Measurements from ENCODE around the gene PRPS1L1.
A peak's percentile ranks its signal among the peaks of the same experiment; 100 is the strongest.

PRPS1L1 gene

DNA sequence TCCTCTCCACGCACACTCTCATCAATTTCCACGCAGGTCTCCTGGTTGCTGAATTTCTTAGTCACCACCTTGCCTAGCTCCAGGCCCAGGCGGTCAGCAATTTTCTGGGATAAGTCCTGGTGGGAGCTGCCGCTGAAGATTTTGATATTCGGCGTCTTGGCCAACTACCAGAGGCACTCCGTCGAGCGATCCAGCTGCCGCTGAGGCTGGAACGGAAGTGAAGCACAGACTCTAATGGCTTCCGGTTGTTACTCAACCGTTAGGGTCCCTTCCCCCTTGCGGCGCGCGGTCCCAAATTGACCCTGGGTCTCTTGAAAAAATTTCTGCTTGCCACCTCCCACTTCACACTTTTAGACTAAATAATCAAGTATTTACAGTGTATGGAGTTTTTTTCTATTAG is at the start of gene PRPS1L1:
TSS of gene PRPS1L1 (minus strand) at position 219 of the 400 bp plus-strand sequence.
- no peak for FAIRE-seq

DNA sequence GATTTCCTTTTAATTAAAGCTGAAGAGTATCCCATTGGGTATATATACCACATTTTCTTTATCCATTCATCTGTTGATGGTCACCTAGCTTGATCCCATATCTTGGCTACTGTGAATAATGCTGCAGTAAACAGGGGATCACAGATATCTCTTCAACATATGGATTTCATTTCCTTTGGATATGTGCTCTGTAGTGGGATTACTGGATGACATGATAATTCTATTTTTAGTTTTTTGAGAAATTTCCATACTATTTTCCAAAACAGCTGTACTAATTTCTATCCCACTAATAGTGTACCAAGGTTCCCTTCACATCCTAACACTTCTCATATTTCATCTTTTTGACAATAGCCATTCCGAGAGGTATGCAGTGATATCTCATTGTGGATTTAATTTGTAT is 48.8 kb upstream of the PRPS1L1 start:
- FAIRE-seq: no peak

DNA sequence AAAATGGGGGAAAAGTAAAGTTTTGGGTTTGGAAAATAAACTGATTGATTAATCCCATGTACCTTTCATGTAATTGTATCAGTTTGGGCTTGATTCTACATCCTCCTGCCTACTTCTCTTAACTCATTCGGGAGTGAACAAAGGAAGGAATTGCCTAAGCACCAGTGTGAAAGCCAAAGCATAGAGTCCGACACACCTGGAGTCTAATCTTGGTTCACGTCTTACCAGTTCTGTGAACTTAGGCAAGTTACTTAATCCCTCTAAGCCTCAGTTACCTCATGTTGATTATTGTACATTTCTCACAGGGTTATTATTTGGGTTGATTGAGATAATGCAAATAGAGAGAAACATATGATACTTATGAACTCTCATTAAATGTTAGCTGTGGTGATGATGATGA is 41.1 kb upstream of the PRPS1L1 start:
- no peak for FAIRE-seq

DNA sequence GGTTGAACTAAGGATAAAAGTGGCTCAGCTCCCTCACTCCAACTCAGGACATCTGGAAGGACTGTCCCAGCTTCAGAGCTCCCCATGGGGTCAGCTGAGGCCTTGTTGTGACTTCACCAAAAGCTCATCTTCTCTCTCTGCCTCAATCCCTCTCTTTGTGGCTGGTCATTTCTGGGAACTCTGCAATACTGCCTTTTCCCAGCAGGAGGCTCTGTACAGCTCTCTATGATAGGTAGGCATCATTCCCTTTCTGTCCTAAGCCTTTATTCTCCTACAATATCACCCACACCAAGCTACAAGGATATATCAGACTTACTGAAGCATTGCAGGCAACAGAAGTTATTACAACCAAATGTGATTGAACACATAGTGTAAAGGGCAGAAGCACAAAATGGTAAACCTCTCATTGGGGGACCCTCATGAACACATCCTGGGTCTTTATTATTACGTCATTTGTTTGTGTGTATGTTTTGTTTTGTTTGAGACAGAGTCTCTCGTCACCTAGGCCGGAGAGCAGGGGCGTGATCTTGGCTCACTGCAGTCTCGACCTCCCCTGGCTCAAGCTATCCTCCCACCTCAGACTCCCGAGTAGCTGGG is 36.7 kb upstream of the PRPS1L1 start:
- FAIRE-seq: peak; percentile 63

DNA sequence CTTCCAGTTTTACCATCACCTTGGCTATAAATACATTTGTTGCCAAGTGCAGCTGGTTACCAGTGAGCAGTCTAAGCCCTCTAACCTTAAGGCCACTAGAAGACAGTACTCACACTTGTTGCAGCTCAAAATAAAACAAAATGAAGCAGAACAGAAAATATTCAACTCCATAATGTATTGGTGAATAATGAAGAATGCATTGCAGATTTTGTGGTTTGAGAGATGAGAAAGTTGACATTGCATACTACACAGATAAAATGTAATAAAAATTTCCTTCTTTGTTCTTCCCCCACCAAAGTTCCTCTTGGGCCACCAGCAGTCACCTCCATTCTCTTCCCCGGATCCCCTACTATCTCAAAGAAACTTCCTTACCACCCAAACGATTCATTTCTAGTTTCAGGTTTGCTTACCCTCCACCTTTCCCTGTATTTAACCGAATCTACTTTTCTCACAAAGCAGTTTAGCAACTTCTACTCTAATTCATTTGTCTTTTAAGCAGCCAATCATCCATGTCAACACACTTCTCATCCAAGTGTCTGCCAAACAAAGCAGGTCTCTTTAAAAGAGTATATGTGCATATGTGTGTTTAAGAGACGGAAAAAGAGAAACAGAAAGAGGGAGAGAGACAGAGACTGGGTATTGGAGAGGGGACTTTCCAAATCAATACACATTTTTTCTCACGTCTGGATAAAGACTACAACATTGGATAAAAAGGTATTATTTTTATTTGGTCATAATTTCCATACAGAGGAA is 35.7 kb upstream of the PRPS1L1 start:
- no peak for FAIRE-seq

DNA sequence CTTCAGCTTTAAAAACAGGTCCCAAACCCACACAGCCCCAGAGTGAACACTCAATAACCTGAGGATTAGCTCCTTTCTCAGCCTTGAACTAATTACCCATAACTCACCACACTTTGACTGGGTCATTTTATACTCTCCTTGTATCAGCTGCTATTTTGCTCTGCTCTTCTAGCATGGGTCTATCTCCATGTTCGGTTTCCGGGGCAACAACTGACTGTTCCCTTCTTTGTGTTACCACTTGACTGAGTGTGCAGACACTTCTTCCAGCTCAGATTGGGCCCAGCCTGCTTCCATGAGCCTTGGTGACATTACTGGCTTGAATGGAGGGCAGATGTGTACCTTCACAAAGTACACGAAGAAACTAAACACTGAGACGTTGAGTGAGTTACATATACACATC is 31.5 kb upstream of the PRPS1L1 start:
- FAIRE-seq: no peak

DNA sequence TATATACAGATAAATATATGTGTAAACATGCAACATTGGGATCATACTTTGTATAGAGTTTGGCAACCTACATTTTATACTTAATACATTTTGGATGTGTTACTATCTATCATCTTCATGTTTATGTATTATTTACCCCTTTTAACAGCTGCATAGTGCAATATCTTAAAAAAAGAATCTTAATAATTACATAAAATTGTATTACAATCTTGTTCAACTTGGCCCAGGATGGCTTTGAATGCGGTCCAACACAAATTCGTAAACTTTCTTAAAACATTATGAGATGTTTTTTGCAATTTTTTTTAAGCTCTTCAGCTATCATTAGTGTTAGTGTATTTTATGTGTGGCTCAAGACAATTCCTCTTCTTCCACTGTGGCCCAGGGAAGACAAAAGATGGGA is 26.3 kb upstream of the PRPS1L1 start:
- no peak for FAIRE-seq

DNA sequence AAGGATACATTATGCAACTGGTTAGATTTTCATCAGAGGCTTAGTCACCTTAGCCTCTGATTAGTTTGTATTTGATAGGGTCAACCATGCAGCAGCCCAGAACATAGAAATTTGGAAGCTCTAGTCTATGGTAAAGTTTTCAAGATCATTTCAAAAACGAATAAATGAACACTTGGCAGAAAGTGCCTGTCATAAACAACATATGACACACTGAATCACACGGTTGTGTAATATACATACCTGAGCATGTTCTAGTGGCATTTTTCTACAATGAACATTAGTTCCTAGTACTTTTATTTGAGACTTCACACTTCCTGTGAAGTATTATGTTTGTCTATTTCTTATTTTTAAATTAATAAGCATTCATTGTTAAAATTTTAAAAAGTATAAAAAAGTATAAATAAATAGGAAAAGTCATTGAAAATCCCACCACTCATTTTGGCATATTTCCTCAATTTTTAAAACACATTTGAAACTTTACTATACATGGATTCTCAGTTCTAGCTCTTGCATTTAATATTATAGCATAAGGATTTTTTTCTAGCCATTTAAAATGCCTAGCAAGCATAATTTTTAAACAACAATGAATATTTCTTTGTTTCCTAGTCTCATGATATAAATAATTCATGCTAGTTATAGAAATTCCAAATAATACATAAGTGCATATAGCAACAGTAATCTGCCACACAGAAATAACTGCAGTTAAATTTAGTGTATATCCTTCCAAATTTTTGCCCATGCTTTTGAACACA is 25.7 kb upstream of the PRPS1L1 start:
- FAIRE-seq: peak; percentile 44

DNA sequence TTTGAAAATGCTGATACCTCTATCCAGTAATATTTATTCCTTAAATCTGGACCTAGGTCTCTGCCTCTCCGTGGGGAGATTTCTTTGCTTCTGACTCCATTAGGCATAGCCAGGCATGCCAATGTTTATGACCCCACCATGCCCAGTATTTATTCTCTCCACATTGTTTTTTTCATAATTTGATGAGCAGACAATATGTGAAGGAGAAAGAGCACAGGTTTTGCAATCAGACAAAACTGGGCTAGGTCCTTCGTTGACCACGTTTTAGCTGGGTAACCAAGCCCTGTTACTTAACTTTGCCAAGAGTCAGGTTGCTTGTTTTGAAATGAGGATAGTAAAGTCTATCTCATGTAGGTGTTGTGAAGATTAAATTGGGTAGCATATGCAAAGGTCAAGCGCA is 21.6 kb upstream of the PRPS1L1 start:
- FAIRE-seq: no peak

DNA sequence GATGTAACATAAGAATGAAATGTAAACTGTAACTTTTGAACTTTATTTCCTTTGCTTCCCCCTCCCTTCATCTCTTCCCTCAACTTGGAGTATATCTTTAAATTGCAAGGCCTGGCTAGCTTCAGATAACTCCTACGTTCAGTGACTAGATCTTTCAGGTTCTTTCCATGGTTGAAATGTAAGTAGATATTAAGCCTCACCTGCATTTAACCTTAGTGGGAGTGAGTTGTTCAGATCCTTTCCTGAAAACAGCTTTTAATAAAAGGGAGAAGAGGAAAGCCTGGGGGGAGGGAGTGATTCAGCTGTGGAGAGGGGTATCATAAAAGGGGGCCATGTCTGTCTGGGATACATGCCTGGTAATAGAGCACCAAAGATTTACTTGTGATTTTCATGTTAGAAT is 19.0 kb upstream of the PRPS1L1 start:
- no peak for FAIRE-seq

DNA sequence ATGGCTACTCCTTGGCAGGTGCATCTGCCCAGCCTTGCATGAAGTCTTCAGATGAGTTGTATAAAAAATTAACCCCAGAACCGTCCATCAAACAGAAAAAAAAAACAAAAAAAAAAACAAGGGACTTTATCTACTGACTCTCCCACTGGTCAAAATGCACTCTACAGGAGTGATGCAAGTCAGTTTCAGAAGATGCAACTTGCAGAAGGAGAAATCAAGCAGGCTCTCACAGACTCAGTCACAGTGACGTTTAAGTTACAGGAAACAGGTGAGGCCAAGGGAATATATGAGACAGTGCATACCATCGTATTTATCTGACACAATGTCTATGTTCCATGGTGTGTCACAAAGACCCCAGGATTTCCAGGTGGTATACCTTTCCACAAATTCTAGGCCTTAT is 17.5 kb upstream of the PRPS1L1 start:
- FAIRE-seq: no peak

DNA sequence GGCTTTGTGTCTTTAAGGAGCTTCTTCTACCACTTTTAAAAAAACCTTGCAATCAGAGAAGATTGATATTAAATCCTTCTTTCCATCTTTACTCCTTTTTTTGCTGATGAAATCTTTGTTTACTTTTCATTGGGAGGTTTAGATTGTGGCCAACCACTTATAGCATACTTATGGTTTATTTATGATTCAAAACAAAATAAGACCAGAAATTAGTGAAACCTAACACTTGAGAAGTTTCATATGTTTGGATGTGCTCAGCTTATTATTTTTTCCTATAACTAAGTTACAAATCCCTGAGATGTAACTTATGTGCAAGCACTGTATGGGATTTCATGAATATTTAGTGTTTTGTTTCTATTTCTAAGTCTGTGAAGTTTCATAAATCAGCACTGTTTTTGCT is 13.5 kb upstream of the PRPS1L1 start:
- FAIRE-seq: no peak

DNA sequence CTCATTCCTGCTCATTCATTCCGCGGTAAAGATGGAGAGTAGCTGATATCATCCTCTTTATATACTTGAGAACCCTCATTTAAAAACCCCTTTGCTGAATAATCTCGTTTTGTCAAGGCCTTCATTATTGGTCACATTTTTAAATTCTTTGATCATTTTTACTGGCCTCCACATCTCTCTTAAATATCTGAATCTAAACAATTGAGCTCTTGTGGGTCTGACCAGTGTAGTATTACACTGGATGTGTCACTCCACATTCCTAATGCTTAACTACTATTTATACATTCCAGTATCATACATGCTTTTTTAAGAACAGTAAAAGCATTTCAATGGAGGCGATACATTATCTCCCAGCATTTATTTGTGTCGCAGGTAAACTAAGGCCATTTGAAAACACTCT is 12.6 kb upstream of the PRPS1L1 start:
- FAIRE-seq: no peak

DNA sequence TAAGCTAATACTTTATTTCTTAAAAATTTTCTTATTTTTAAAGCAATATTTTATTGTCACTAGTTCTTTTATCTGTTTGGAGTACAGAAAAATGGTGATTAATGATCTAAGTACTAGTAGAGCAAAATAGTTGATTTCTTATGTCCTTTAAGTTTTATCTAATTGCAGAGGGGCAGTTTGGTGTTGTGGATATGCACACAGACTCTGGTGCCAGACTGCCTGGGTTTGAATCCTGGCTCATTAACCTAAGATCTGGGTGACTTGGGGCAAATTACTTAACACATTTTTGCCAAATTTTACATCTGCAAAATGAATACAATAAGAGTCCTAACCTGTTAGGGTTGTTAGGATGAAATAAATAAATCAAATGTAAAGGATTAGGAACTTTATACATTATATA is 10.7 kb upstream of the PRPS1L1 start:
- FAIRE-seq: no peak

DNA sequence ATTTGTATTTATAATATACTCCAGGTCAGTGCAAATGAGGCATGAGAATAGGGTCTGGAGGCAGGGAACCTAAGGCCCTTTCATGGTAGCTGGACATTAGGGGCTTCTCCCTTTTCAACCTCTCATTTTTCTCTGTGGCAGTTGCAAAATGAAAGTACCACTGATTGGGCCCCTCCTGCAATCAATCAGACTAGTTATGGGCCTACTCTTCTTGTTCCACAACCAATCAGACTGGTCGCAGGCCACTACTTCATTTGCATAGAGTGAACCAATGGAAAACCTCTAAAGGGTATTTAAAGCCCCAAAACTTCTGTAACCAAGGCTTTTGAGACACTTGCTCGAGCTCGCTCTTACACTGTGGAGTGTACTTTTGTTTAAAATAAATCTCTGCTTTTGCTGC is 10.0 kb upstream of the PRPS1L1 start:
- FAIRE-seq: no peak

DNA sequence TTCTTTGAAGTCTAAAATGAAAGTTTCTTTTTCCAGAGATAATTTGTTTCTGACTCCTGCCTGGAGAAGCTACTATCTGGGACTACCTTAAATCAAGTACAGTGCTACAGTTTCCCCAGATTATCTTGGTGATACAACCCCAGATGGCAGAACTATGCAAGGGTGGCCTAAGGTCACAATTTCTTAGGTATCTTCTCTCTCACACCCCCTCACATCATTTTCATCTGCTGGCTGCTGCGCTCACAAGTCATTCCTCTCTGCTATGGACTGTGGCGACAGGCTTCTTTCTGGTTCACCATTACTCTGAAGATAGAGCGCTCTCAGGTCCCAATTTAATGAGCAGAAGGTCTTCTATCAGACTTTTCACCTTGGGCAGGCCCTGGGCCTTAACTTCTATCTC is 9.1 kb upstream of the PRPS1L1 start:
- FAIRE-seq: no peak

DNA sequence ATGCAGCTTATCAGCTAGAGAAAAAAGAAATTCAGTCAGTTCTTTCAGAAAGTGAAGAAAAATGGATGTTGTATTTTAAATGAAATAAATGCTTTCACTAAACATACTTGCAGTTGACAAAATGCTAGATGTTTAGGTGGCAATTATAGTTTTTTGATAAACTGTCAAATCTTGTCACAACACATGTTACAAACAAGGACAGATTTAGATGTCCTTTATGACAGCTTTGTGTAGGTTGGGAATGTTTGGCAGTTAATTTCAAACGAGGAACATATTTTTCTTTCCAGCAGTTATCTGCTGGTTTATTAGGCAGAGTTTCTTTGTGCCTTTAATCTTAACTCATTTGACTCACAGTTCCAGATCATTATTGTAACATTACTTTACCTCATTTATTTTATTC is 3.1 kb upstream of the PRPS1L1 start:
- FAIRE-seq: no peak

DNA sequence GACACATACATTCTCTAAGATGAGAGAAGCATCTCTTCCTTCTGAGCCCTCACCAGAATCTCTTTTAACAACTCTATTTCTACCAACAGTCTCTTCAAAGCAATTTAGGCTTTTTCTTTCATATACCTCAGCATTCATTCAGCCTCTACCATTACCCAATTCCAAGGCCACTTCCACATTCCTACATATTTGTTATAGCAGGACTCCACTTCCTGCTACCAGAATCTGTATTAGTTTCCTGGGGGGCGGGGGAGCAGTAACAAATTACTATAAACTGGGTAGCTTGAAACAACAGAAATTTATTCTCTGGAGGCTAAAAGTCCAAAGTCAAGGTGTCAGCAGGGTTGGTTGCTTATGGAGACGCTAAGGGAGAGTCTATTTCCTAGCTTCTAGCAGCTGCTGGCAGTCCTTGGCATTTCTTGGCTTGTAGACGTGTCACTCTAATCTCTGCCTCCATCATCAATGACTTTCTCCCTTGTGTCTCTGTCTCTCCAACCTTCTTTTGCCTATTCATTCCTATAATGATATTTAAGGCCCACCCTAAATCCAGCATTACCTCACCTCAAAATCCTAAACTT is 7.4 kb downstream of the PRPS1L1 start:
- FAIRE-seq: no peak

DNA sequence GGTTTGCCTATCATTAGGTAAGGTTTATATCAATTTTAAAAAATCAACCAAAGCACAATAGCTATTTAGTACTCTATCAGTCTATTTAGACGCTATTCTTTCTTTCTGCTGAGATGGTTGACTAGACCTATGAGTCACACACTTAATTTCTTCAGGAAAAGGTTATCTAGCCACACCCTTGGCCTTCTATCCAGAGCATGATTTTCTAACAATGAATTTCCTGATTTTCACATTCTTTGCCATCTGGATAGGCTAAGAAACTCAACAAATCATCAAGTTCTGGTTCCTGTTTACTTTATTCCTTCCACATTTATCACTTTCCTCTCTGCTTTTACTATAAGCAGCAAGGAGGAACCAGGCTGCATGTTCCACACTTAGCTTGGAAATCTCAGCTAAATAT is 8.1 kb downstream of the PRPS1L1 start:
- FAIRE-seq: no peak

DNA sequence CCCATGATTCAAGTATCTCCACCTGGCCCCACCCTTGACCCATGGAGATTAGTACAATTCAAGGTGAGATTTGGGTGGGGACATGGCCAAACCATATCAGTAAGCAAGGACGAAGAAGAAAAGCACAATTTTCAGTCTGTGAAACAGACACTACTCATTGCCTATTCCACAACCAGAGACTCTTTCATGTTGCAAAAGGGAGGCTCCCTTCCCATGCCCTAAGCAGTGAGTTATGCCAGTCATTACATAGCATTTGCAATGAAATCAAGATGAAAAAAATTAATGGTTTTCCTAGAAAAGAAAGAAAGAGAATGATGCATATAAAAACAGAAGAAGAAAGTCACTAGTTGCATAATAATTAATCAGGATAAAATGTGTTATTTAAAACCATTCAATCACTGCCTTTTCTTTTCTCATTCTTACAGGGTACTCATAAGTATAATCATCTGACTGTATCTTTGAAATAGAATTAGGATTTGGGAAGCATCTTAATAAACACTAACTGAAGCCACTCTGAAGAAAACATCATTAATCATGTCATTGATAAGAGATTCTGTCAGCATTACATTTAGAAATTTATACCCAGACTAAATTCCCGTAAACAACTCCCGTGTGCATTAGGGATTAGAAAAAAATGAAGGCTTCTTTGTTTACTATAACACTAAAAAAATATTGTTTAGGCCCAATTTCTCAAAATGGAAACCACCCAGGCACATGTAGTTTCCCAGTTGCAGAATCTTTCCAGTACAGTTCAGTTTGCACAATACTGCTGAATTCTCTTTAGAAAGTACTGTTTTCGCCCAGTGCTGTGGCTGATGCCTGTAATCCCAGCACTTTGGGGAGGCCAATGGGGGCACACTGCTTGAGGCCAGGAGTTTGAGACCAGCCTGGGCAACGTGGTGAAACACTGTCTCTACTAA is 9.1 kb downstream of the PRPS1L1 start:
- no peak for FAIRE-seq

DNA sequence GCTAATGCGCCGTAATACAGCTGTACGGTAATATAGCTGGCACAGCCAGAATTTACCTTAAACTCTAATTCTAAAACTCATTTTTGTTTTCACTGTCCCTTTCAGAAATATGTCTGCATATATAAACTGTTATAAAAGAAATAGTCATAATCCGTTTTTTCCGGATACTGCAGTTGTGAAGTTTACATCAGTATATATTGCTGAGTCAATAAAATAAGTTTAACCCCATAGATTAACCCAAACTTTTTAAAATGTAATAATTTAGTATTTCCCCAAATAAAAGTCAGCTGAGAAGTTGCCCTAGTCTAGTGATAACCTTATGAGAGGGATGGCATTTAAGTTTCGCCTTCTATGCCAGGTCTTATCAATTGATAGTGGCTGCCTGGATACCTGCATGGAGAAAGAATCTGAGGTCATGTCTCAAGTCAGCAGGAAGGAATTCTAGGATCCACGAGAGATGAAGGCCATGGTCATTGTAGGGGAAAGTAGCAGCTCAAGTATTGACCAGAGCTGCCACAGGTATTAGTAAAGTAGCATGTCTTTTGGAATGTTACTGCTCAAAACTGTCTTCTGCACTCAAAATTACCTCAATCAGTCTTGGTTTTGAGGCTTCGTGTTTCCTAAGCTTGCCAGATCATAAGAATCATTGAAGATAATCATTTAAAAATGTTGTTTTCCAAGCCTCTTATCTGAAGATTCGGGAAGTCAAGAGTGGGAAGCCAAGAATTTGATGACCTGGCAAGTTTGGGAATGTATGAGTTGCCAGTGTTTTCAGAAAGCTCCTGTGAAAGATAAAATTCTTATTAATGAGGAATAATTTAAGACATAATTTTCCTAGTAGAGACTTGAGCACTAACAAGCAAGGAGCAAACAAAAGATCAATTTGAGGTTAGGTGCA is 10.8 kb downstream of the PRPS1L1 start:
- no peak for FAIRE-seq

DNA sequence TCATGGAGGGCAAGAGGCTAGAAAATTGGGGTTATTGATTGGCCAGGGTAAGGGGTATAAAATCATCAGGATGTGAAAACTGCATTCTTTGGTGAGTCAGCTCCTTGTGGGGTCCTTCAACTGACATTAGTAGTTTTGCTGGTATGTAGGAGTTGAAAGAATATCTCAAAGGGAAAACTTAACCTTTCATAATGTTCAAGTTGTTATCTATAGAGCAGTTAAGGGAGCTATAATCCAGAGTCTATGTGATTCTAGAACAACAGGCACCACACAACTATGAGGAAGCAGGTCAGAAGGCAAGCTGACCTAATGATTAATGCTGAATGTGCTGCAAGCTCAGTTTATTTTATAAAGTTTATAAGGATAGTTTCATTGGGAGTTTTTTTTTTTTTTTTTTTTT is 13.7 kb downstream of the PRPS1L1 start:
- no peak for FAIRE-seq
